GM23248 (cell line): ENCODE measurements around the gene TMED8.

Experiments
- EZH2 ChIP-seq: fragments of 200-600 bp; sonication (generic); IDR thresholded peaks from 2 replicates; pipeline ENCODE4 v1.6.1; 2018; ENCODE audit warnings: antibody characterized with exemption, mild to moderate bottlenecking; ENCODE audit not compliant: insufficient read depth, poor library complexity, severe bottlenecking
- EZH2phosphoT487 ChIP-seq: fragments of 200-600 bp; sonication (generic); IDR thresholded peaks from 2 replicates; pipeline ENCODE4 v1.6.1; 2018; ENCODE audit warnings: antibody characterized with exemption, moderate library complexity, mild to moderate bottlenecking, low read depth; ENCODE audit not compliant: insufficient read depth

- TF ChIP-seq EZH2phosphoT487 (no peak), EZH2 (no peak)
These were observed 36.5 kb downstream of the TMED8 start for GRCh38 chr14:77340389-77340788.
